ENCODE results near the gene CTSA.
A peak's percentile ranks its signal among the peaks of the same experiment; 100 is the strongest.
"Not testable (repeated sequence)": the region's sequence is repeated elsewhere in the genome, so short reads cannot be mapped to it uniquely, and the experiment has no call there.

The CTSA gene

DNA sequence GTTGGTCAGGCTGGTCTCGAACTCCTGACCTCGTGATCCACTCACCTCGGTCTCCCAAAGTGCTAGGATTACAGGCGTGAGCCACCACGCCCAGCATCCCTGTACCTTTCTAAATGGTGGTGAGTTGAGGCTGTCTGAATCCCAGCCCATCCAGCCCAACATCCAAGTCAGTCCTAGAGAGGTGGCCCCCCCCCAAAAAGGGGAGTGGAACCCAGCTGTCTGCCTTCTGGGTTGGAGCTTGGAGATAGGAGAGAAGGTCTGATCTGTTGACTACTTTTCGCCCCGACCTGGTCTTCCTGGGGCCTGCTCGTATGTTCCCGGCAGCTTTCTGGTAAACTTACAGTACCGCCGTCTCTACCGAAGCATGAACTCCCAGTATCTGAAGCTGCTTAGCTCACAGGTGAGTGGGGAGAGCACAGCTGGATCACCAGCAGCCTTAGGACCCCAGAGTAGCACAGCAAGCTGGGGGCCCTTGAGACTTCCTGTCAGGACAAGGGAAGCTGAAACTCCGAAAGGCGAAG lies 5.6 kb downstream of the CTSA start:
- no peak for DNase-seq (ENCODE audit: low spot score)

DNA sequence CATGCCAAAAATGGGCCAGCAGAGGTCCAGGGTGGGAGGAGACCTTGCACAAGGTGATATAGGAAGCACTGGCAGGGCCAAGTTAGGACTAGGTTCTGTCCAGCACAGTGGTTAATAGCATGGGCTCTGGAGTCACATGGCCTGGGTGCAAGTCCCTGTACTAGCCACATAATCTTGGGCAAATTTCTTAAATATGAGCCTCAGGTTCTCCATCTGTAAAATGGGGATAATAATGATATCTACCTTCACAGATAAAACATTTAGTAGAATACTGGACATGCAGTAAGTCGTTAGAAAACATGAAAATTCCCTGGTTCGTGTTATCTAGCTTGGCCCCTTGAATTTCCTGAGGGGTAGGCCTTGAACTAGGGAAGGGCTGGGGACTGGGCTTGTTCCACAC lies 6.2 kb downstream of the CTSA start:
- no peak for DNase-seq (ENCODE audit: low spot score)

DNA sequence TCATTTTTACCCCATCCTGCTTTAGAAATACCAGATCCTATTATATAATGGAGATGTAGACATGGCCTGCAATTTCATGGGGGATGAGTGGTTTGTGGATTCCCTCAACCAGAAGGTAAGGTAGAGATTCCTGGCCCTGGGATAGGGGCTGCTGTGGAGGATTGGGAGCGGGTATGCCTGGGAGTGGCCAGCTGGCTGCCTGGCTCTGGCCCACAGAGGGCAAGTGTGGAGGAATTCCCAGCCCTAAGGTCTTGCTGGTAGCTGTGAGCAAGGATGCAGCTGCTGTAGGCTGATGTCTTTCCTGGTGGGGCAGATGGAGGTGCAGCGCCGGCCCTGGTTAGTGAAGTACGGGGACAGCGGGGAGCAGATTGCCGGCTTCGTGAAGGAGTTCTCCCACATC lies 6.6 kb downstream of the CTSA start:
- DNase-seq (ENCODE audit: low spot score): no peak

DNA sequence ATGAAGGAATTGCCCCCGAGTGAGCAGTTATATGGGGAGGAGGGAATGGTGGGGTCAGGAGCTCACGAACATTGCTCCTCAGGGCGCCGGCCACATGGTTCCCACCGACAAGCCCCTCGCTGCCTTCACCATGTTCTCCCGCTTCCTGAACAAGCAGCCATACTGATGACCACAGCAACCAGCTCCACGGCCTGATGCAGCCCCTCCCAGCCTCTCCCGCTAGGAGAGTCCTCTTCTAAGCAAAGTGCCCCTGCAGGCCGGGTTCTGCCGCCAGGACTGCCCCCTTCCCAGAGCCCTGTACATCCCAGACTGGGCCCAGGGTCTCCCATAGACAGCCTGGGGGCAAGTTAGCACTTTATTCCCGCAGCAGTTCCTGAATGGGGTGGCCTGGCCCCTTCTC lies 7.2 kb downstream of the CTSA start:
- no peak for DNase-seq (ENCODE audit: low spot score)

DNA sequence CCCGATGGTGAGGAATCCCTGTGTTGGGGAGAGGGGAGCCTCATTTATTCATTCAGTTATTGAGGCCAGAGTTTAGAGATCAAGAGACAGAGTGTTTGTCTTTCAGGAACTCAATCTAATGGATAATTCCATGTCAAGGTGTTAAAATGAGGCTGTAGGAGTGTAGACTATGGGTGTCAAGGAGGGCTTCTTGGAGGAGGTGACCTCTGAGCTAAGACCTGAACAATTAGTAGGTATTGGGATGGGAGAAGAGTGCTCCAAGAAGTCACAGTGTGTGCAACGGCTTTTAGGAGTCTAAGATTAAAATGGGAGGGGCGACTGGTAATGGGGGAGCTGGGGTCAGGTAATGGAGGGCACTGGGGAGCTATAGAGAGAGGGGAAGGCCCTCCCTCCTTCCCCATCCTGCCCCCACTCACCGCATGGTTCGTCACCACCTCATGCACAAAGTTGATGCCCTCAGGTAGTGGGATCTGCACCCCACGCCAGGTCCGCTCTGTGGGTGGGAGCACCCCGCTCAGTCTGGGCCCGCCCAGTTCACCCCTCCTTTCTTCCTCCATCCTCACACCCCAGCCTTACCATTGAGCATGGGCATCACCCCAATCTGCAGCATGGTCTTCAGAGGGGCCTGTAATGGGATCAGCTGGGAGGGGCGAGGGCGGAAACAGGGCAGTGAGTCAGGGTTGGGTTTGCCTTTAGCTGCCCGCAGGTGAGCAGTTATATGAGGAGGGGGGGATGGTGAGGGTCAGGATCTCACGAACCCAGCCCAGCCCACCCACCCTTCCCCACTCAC lies 8.1 kb downstream of the CTSA start:
- DNase-seq (ENCODE audit: low spot score): no peak

DNA sequence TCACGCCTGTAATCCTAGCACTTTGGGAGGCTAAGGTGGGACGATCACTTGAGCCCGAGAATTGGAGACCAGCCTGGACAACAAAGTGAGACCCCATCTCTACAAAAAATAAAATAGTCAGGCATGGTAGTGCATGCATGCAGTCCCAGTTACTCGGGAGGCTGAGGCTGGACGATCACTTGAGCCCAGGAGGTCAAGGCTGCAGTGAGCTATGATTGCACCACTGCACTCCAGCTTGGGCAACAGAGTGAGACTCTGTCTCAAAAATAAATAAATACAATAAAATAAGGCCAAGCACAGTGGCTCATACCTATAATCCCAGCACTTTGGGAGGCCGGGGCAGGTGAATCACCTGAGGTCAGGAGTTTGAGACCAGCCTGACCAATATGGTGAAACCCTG lies 10.2 kb downstream of the CTSA start:
- DNase-seq (ENCODE audit: low spot score): not testable (repeated sequence)

DNA sequence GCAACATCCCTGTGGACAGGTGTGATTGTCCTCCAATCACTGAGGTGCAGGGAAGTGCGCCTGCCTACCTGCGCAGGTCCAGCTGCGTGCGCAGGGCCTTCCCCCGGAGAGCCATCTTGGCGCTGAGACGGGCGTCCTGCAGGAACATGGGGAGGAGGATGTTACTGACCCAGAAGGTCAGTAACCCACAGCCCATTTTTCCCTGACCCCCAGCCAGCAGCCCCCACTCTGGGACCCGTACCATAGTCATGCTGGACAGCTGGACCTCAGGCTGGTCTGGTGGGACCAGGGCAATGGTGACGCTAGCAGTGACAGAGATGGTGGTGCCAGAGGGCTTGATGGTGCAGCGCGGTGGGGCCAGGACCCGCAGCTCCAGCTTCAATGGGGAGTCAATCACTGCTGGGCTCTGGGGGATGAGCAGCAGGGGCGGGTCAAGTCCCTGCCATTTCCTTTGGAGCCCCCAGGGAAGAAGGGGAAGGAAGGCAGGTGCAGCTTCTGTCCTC lies 11.1 kb downstream of the CTSA start:
- no peak for DNase-seq (ENCODE audit: low spot score)

DNA sequence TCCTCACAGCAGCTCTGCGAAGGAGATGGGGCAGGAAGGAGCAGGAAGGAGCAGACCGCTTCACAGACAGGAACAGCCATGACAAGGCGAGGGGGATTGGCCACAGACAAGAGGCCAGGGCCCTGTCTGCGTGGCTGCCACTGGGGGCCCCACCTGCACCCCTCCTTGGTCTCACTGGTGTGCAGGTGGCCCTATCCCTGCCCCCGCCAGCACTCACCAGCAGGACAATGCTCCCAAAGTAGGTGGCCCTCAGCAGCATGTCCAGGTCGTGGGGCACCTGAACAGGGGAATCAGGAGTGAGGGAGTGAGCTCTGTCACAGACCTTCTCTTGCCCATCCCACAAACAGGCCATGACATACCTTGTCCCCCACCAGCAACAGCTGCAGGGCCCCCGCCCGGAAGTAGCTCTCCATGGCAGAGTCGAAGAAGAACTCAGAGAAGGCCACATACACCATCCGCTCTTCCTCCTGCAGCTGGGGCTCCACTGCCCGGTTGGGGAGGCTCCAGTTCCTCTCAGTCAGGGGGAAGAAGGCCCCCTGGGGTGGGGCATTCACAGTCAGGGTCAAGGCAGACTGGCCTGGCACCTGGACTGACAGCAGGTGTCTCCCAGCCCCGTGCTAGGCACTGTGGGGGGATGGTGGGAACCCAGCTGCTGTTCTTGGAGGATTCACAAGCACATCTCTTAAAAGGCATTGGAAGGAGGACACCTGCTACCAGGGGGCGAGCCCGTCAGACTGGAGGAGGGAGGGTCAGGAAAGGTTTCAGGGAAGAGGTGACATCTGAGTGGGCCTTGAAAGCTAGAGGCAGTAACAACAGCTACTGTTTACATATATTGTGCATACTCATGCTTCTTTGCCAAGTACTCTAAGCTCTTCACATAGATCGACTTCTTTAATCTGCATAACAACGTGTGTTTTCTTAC lies 13.7 kb downstream of the CTSA start:
- DNase-seq (ENCODE audit: low spot score): no peak

DNA sequence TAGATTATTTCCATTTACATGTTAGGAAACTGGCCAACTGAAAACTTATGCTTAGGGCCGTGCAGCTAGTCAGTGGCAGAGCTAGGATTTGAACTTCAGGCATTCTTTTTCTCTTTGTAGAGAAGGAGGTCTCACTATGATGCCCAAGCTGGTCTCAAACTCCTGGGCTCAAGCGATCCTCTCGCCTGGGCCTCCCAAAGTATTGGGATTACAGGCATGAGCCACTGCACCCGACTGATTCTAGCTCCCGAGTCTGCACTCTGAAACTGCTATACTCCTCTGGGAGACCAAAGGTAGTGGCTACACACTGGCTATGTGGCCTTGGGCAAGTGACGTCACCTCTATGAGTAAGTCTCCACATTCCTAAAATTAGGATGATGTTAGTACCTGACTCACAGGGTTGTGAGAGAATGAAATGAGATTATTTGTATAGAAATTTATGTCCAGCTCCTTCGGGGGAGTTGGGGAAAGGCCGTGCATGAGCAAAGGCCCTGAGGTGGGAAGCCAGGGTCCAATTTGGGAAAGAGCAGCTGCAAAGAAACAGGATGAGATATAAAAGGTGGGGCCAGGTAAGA lies 14.5 kb downstream of the CTSA start:
- no peak for DNase-seq (ENCODE audit: low spot score)

DNA sequence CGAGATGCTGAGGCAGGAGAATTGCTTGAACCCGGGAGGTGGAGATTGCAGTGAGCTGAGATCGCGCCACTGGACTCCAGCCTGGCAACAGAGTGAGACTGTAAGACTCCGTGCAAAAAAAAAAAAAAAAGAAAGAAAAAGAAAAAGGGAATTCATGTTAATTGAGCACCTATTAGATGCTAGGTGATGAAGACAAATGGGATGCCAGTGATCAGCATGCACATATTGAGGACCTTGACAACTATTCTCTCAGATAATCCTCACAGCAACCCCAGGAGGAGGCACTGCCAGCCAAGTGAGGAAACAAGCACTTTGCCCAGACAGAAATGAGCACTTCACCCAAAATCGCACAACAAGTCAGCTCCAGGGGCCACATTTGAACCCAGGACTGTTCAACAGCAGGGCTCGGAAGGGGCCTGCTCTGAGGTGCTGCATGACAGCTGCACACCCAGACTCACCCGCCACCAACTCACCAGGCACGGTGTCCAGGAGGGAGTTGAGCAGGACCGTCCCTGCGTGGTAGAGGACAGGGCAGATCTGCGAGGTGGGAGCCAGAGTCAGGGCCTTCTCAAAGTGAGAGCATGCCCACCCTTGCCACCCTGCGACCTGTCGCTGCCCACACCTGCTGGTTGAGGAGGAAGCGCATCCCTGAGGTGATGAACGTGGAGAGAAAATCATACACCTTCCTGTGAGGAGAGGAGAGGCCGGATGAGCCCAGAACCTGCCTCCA lies 16.2 kb downstream of the CTSA start:
- no peak for DNase-seq (ENCODE audit: low spot score)

DNA sequence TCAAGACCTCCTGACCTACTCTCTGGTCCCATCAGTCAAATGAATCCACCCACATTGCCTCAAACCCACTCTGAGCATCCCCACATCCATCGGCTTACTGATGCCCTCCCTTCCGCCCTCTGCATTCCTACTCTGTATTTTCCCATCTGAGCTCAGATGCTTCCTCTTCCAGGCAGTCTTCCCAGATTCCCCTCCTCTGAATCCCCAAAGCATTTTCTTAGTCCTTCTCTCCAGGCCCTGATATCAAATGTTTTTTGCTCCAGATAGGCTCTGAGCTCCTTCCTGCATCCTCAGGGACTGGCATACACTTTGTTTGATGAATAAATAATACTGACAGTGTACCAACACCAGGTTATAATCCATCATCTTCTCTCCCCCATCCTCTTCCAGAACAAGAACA lies 16.9 kb downstream of the CTSA start:
- DNase-seq (ENCODE audit: low spot score): no peak

DNA sequence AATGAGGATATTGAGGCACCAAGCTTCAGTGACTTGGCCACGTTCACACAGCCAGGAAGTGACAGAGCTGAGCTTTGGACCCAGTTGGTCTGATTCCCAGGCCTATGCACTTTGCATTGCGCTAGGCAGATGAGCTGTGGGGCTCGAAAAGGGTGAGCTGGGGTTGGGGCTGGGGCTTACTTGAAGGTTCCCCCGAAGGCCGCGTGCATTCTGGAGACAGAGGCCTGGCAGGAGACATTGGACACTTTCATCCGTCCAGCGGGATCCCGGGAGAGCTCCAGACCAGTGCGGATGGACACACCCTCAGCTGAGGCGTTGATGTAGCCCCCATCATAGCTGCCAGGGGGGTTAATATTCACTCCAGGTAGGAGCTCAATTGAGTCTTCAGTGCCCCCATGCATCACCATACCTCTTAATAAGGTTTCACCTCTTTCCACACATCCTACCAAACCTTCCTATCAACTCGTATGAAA lies 18.2 kb downstream of the CTSA start:
- DNase-seq (ENCODE audit: low spot score): no peak

DNA sequence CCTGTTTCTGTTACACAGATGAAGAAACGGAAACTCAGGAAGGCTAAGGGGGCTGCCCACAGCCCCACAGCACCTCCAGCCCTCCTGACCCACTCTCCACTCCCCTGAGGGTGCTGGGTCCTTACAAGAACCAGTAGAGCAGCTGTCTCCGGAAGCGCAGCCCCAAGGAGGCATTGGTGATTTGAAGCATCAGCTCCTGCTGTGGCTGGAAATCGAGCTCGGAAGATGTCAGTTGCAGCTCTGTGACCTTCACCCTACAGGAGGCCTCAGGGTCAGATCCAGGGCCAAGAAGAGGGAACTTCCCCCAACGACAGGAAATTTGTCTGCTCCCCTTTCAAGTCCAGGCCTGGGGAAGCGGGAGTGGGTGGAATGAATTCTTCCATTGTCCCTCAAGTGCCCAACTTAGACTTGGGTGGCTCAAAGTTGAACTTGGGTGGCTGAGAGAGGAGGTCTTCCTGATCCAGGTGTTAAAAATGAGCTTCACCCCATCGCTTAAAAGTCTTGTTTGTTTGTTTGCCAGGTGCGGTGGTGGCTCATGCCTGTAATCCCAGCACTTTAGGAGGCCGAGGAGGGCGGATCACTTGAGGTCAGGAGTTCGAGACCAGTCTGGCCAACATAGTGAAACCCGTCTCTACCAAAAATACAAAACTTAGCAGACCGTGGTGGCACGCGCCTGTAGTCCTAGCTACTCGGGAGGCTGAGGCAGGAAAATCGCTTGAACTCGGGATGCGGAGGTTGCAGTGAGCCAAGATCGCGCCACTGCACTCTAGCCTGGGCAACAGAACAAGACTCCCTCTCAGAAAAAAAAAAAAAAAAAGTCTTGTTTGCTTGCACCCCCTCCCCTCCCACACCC lies 18.9 kb downstream of the CTSA start:
- no peak for DNase-seq (ENCODE audit: low spot score)

DNA sequence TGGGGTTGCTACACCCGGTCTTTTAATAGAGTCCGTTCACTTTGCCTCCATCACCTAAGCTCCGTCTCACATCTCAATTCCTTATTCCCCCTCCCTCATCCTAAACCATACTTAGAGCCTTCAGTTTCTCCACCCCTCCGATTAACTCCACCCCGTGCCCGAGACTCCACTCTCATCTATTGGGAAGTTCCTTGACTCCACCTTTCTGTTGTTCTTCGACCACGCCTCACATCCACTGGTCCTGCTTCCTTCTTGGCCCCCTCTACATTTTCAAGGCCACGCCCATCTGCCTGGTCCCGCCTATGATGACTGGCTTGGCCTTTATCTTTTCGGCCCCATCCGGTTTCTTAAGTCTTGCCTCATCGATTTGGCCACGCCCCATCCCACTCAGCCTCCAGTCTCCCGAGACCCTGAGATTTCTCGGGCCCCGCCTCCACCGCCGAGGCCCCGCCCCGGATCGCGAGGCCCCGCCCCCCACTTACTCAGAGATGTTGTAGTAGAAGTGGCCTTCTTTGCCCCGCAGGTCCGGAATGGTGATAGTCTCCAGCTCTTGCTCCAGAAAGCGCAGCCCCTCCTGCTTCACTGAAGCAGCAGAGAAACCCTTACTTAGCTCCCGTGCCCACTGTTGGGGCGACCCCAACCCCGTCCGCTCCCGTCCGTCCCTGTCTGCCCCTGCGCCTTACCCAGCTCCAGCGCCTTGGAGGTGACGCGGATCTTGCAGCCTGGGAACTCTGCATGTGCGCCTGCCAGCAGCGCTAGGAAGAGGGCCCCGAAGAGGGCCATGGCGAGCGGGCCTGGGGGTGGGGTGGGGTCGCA lies 19.7 kb downstream of the CTSA start:
- DNase-seq (ENCODE audit: low spot score): peak; percentile 91

DNA sequence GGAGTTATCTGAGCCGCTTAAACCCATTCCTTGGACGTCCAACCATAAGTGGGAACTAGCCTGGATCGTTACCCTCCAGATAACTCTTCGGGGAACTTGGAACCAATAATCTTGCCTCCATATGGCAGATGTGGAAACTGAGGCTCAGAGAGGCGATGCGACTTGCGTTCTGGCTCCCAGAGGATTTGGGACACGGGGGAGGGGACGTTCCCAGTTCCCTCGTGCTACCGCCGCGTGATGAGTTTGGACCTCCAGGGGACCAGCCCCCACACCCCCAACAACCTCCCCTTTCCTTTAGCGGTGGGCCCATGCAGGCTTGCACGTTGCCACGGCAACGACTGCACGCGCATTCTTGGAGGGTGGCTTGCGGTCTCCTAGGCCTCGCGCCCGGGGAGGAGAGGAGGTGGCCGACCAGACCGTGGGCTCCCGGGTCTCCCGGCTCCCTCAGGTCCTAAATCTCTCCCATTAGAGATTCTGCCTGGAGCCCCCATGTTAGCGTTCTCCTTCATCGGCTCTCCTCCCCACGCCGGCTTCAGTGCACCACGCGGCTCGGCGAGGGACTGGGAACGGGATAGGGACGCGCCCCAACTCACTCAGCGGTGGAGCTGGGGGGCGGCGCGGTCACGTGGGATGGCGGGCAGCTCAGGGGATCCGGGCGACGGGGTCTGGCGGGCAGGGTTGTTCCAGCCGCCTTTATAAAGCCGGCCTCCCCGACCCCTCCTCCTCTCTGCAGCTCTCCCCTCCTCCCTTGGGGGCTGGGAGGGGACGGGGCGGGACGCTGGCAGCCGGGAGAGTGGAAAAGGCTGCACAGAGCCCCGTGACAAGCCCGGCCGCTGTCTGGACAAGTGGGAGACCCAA lies 20.6 kb downstream of the CTSA start, which contains the start of gene PLTP:
Gene PLTP, minus strand, starts transcription at position 670 of the 858 bp plus-strand sequence. CDS start 703 bp downstream, outside the sequence.
- DNase-seq (ENCODE audit: low spot score): peak; percentile 85

DNA sequence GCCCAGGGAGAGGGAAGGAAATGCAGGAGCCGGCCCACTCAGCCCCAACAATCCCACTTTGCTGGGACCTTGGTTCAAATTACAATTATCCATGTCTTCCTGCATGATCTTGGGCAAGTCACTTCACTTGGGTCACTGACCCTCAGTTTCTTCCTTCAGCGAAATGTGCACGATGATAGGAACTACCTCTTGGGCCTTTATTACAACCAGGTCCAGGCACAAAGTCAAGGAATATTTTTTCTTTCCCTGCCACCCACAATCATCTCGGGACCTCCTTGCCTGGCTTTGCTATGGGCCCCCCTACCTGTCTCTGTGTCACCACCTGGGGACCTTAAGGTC lies 21.2 kb downstream of the CTSA start:
- no peak for DNase-seq (ENCODE audit: low spot score)

DNA sequence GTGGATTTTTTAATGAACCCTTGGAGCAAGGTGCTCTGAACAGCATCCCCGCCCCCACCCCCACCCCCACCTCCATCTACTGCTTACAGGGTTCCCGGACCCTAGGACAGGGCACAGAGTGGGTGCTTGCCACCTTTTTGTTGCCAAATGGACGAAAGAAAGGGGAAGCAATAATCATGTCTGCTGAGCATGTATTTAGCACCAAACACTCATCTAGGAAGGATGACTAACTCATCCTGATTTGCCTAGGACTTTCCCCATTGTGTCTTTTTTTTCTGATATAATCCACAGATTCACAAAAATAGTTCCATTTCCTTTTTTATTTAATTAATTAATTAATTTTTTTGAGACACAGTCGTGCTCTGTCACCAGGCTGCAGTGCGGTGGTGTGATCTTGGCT lies 22.0 kb downstream of the CTSA start:
- DNase-seq (ENCODE audit: low spot score): no peak

DNA sequence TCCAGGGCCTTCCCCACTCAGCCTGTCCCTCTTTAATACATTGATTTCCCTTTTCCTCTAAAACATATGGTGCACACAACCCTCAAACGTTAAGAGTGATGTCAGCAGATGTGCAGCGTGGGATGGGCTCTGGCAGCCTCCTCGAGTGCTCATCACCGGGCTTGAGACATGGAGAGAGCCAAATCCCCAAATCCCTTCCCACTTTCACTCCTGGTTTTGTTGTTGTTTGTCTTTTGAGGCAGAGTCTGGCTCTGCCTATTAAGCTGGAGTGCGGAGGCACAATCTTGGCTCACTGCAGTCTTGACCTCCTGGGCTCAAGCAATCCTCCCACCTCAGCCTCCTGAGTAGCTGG lies 26.6 kb downstream of the CTSA start:
- no peak for DNase-seq (ENCODE audit: low spot score)

DNA sequence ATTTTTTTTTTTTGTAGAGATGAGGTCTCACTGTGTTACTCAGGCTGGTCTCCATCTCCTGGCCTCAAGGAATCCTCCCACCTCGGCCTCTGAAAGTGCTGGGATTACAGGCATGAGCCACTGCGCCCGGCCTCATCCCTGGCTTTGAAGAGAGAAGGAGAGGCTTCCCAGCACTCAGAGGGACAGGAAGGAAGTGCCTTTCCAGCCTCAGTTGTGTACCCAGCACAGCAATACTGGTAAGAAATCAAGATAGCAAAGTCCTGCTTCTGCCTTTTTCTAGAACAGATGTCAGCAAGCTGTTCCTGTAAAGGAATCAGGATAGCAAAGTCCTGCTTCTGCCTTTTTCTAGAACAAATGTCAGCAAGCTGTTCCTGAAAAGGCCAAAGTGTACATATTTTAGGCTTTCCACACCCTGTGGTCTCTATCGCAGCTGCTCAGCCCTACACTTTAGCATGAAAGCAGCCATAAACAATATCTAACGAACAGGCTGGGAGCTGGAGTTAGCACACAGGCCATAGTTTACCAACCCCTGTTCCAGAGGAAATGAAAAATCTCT lies 27.1 kb downstream of the CTSA start:
- DNase-seq (ENCODE audit: low spot score): no peak

Measured in left forelimb (tissue), 1 donor.